Body of pancreas (tissue), 4 donors: ENCODE measurements around the gene ETV5. TPM values are rescaled to one million over a fixed set of nuclear protein-coding genes. Genes with fewer than 3 reads are reported as not detected.

Experiments
- ATAC-seq: fragments of 150-250 bp; one replicate; pipeline ENCODE4 v1.9.1; 2016
- DNase-seq, 4 donors: peaks; one replicate each; pipeline ENCODE4 v3.0.0-alpha.2; 2019
- H3K27ac ChIP-seq, 4 donors: fragments of 200-600 bp; sonication (generic); 1 replicate in 3 of 4; 2 replicates in 1 of 4; pipeline versions ENCODE4 v1.5.1 to v1.6.1; 2016 to 2019; ENCODE audit warnings: mild to moderate bottlenecking in 1 of 4, mixed read lengths in 1 of 4, moderate library complexity in 1 of 4
- H3K27me3 ChIP-seq, 2 donors: fragments of 200-600 bp; sonication (generic); one replicate each; pipeline ENCODE4 v1.6.0; 2016; ENCODE audit warnings: mild to moderate bottlenecking in 1 of 2
- H3K36me3 ChIP-seq, 2 donors: fragments of 200-600 bp; sonication (generic); replicated peaks in 1 of 2; 2 replicates each; pipeline ENCODE4 v1.5.1; 2016; ENCODE audit warnings: low read depth in 2 of 2; ENCODE audit not compliant: insufficient read depth in 1 of 2
- H3K4me1 ChIP-seq: fragments of 200-600 bp; sonication (generic); one replicate; pipeline ENCODE4 v1.6.0; 2016
- H3K4me3 ChIP-seq, 2 donors: fragments of 200-600 bp; sonication (generic); 1 replicate in 1 of 2; 2 replicates in 1 of 2; pipeline ENCODE4 v1.5.1; 2016 to 2019
- H3K9me3 ChIP-seq, 3 donors: fragments of 200-600 bp; sonication (generic); 1 replicate in 2 of 3; 2 replicates in 1 of 3; pipeline ENCODE4 v1.5.1; 2016
- CTCF ChIP-seq, 7 experiments: fragments of 450-650 bp in 4 of 7; fragments of 200-600 bp in 3 of 7; sonication (generic) in 3 of 7; IDR thresholded peaks; one replicate each; pipeline ENCODE4 v1.5.1; 2016 to 2019; ENCODE audit warnings: antibody characterized with exemption in 7 of 7
- POLR2A ChIP-seq, 3 donors: fragments of 450-650 bp; IDR thresholded peaks; one replicate each; pipeline ENCODE4 v1.6.1; 2016; ENCODE audit warnings: antibody characterized with exemption in 3 of 3, mild to moderate bottlenecking in 2 of 3
- WGBS, 2 donors: methylation state at CpG; one replicate each; pipeline ENCODE4 v1.1.5; 2017; 5-methylcytosine and 5-hydroxymethylcytosine counted together
- intact Hi-C: fragments of 100-400 bp; cut with DNase I; formaldehyde crosslinking; loops from one replicate; pipeline ENCODE4 v1.15.1; 2023
- total RNA-seq, 2 donors: library from RNA; depleted of rRNA; stranded (reverse); fragments of >200 nt; gene quantifications; one replicate each; pipeline ENCODE4 v1.1.0, GENCODE V29; 2016

Gene ETV5
- total RNA-seq, 2 donors from 2014 or later, result 14.5 to 39.2 TPM

DNA sequence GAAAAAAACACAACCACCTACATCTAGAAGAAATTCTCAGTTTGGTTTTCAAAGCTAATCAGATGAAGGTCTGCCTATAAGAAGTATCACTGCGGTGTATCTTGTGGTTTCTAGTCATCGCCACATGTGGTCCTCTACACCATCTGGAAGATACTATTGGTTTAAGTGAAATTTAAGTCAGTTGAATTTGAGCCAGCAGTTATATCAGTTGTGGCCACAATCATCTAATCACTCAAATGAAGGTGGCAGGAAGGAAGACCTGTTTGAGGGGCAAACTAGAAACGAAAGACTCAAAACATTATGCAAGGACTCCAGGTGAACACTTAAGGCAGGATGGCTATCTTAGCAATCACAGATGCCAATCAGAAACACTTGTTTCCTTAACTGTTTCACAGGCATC, 48.7 kb downstream of the ETV5 start:
- 66 to 78% methylated on average over 3 of the region's 3 CpGs for WGBS, 2 donors
- intact Hi-C loops, result no loop called here
- Histone ChIP-seq H3K9me3 (no peaks in the 10 kb centered on the region), H3K4me3 (no peak overlapping the region), H3K4me1 (no peaks in the 10 kb centered on the region), H3K27ac (no peak overlapping the region), H3K27me3 (no peaks in the 10 kb centered on the region), H3K36me3 (peaks cover 0 to 8% of the 10 kb centered on the region in 2 donors)
- DNase-seq, result no peak
- TF ChIP-seq POLR2A (IDR thresholded peaks at IDR 0.05) (no peak), CTCF (IDR thresholded peaks at IDR 0.05) (no peak)
- no peak for ATAC-seq

GRCh38 chr3:186059192-186059591, 49.7 kb downstream of the ETV5 start:
- no peak for TF ChIP-seq POLR2A (IDR thresholded peaks at IDR 0.05)
- Histone ChIP-seq H3K27ac (no peak overlapping the region), H3K27me3 (no peaks in the 10 kb centered on the region), H3K4me3 (no peak overlapping the region), H3K36me3 (peaks cover 0 to 3% of the 10 kb centered on the region in 2 donors), H3K9me3 (no peaks in the 10 kb centered on the region), H3K4me1 (peaks cover 6% of the 10 kb centered on the region)
- DNase-seq (no peak), ATAC-seq (no peak)
- intact Hi-C loops, result no loop called here
- 84 to 86% methylated on average over 6 of the region's 6 CpGs for WGBS, 2 donors

GRCh38 chr3:186058225-186058624, 50.7 kb downstream of the ETV5 start:
- 89 to 95% methylated on average over 6 of the region's 6 CpGs for WGBS, 2 donors
- DNase-seq (no peak), ATAC-seq (no peak)
- H3K9me3 ChIP-seq, result no peaks in the 10 kb centered on the region
- no peak overlapping the region for H3K4me3 ChIP-seq
- no peak for TF ChIP-seq CTCF (IDR thresholded peaks at IDR 0.05)
- no peak for TF ChIP-seq POLR2A (IDR thresholded peaks at IDR 0.05)
- H3K27me3 ChIP-seq, result no peaks in the 10 kb centered on the region
- H3K36me3 ChIP-seq, result peaks cover 0 to under 1% of the 10 kb centered on the region in 2 donors
- peaks cover 6% of the 10 kb centered on the region for H3K4me1 ChIP-seq
- H3K27ac ChIP-seq, result no peak overlapping the region
- intact Hi-C loops, result no loop called here

- Histone ChIP-seq H3K27ac (no peak overlapping the region), H3K4me1 (peaks cover 6% of the 10 kb centered on the region), H3K36me3 (no peaks in the 10 kb centered on the region), H3K4me3 (no peak overlapping the region), H3K27me3 (no peaks in the 10 kb centered on the region), H3K9me3 (no peaks in the 10 kb centered on the region)
- intact Hi-C loops, result no loop called here
- DNase-seq (no peak), ATAC-seq (no peak)
- TF ChIP-seq CTCF (IDR thresholded peaks at IDR 0.05) (no peak), POLR2A (IDR thresholded peaks at IDR 0.05) (no peak)
- WGBS, 2 donors, result 82 to 95% methylated on average over 4 of the region's 4 CpGs
Measured at GRCh38 chr3:186057594-186057993, 51.3 kb downstream of the ETV5 start.

DNA sequence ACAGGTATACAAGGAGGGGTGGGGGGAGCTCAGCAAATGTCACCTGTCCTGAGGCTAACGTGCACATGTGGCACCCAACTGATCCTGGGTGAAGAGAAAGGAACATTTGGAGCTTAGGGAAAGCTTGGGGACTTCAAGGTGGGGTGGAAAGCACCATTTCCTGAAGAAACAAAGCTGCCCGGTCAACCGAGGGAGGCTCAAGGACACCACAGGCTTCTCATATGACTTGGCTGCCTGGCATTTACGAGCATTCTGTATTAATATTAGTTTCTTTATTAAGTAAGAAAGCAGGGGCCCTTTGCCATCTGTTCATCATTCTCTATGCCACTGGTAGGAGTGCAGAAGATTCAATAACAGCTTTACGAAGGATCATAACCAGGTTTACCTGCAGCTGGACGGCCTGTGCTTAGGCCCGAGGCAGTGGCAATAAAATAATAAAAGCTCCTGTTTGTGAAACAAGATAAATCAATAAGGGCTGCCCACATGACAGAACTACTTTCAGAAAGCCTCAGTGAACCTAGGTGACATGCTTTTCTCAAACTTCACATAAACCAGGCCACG, 54.0 kb downstream of the ETV5 start:
- Histone ChIP-seq H3K4me3 (no peak overlapping the region), H3K9me3 (no peaks in the 10 kb centered on the region), H3K36me3 (peaks cover 5 to 6% of the 10 kb centered on the region in 2 donors), H3K27me3 (no peaks in the 10 kb centered on the region), H3K4me1 (peaks cover 6% of the 10 kb centered on the region), H3K27ac (peak overlapping the region in 2 of 4 donors; percentile 46 to 49)
- ATAC-seq (no peak), DNase-seq (no peak)
- 66 to 69% methylated on average over 8 of the region's 8 CpGs for WGBS, 2 donors
- intact Hi-C loops, result no loop called here
- no peak for TF ChIP-seq CTCF (IDR thresholded peaks at IDR 0.05)
- no peak for TF ChIP-seq POLR2A (IDR thresholded peaks at IDR 0.05)
